Left ventricle myocardium inferior (tissue), 1 donor: ENCODE measurements around the gene RAG1. TPM values are rescaled to one million over a fixed set of nuclear protein-coding genes. Genes with fewer than 3 reads are reported as not detected.

ENCODE experiments used
- DNase-seq: peaks from one replicate; pipeline ENCODE4 v3.0.0-alpha.2; 2020
- H3K27ac ChIP-seq: fragments of 200-600 bp; replicated peaks from 2 replicates; pipeline ENCODE4 v1.8.0; 2021
- H3K27me3 ChIP-seq: fragments of 200-600 bp; 2 replicates; pipeline ENCODE4 v1.8.0; 2021; ENCODE audit warnings: low read depth
- H3K36me3 ChIP-seq: fragments of 200-600 bp; 2 replicates; pipeline ENCODE4 v1.8.0; 2021
- H3K4me1 ChIP-seq: fragments of 200-600 bp; 2 replicates; pipeline ENCODE4 v1.8.0; 2021
- H3K4me3 ChIP-seq: fragments of 200-600 bp; 2 replicates; pipeline ENCODE4 v1.8.0; 2021; ENCODE audit warnings: mild to moderate bottlenecking, moderate library complexity
- H3K9me3 ChIP-seq: fragments of 200-600 bp; replicated peaks from 2 replicates; pipeline ENCODE4 v1.8.0; 2021
- CTCF ChIP-seq: fragments of 200-600 bp; IDR thresholded peaks from 2 replicates; pipeline ENCODE4 v1.8.0; 2021; ENCODE audit warnings: antibody characterized with exemption, mild to moderate bottlenecking, borderline replicate concordance
- intact Hi-C: fragments of 100-400 bp; cut with micrococcal nuclease; formaldehyde crosslinking; loops from one replicate; pipeline ENCODE4 v1.11.0; 2022
- total RNA-seq: library from RNA; stranded (reverse); fragmentation: NEBNext Ultra II Directional; extraction: Animal tissue kit (Norgen Biotek cat#: 25700); gene quantifications from one replicate; pipeline ENCODE4 v1.2.1, GENCODE V29; 2021
- donor health status: DM: no; HTN: yes; CAD: no; lungs with severe emphysema.

RAG1 gene
- total RNA-seq, 1 donor from 2014 or later = 1.6 TPM

- no peaks in the 10 kb centered on the region for H3K9me3 ChIP-seq
- no peaks in the 10 kb centered on the region for H3K27me3 ChIP-seq
- no peak for TF ChIP-seq CTCF
- intact Hi-C loops = no loop called here
- H3K36me3 ChIP-seq = no peaks in the 10 kb centered on the region
- H3K4me3 ChIP-seq = peak overlapping the region; percentile 62
- peaks cover 5% of the 10 kb centered on the region for H3K4me1 ChIP-seq
- DNase-seq = no peak
- H3K27ac ChIP-seq = no peak overlapping the region
Measured at GRCh38 chr11:36565031-36565610, 2.7 kb upstream of the RAG1 start.

- H3K27me3 ChIP-seq = no peaks in the 10 kb centered on the region
- intact Hi-C loops = no loop called here
- no peak for TF ChIP-seq CTCF
- no peaks in the 10 kb centered on the region for H3K36me3 ChIP-seq
- no peak overlapping the region for H3K4me3 ChIP-seq
- peaks cover 5% of the 10 kb centered on the region for H3K4me1 ChIP-seq
- DNase-seq = no peak
- H3K9me3 ChIP-seq = no peaks in the 10 kb centered on the region
- H3K27ac ChIP-seq = no peak overlapping the region
Measured at GRCh38 chr11:36566407-36567053, 1.3 kb upstream of the RAG1 start.

GRCh38 chr11:36569095-36569494, 1.3 kb downstream of the RAG1 start:
- Histone ChIP-seq H3K36me3 (peaks cover 6% of the 10 kb centered on the region), H3K4me1 (peaks cover 5% of the 10 kb centered on the region), H3K27ac (no peak overlapping the region), H3K4me3 (no peak overlapping the region), H3K9me3 (no peaks in the 10 kb centered on the region), H3K27me3 (no peaks in the 10 kb centered on the region)
- no peak for DNase-seq
- intact Hi-C loops = no loop called here
- no peak for TF ChIP-seq CTCF

GRCh38 chr11:36574486-36574885, 6.7 kb downstream of the RAG1 start:
- no peak overlapping the region for H3K27ac ChIP-seq
- intact Hi-C loops = no loop called here
- no peaks in the 10 kb centered on the region for H3K27me3 ChIP-seq
- no peaks in the 10 kb centered on the region for H3K9me3 ChIP-seq
- DNase-seq = no peak
- TF ChIP-seq CTCF = no peak
- peaks cover 17% of the 10 kb centered on the region for H3K4me1 ChIP-seq
- H3K36me3 ChIP-seq = peaks cover 10% of the 10 kb centered on the region
- no peak overlapping the region for H3K4me3 ChIP-seq

- no peak for TF ChIP-seq CTCF
- no peak overlapping the region for H3K4me3 ChIP-seq
- no peak overlapping the region for H3K27ac ChIP-seq
- H3K36me3 ChIP-seq = peaks cover 10% of the 10 kb centered on the region
- H3K9me3 ChIP-seq = no peaks in the 10 kb centered on the region
- no peak for DNase-seq
- intact Hi-C loops = no loop called here
- H3K27me3 ChIP-seq = no peaks in the 10 kb centered on the region
- peaks cover 17% of the 10 kb centered on the region for H3K4me1 ChIP-seq
Measured at GRCh38 chr11:36577373-36577772, 9.6 kb downstream of the RAG1 start.
